SK-N-SH (cell line): ENCODE data around the gene TWNK. TPM values are rescaled to one million over a fixed set of nuclear protein-coding genes. Genes with fewer than 3 reads are reported as not detected.

Experiments
- CTCF ChIA-PET: fragments of 300-600, 350-600 bp; formaldehyde crosslinking; extraction: SDS; loops from one replicate; lab custom pipeline; 2021; lab: Yijun Ruan, JAX
- POLR2A ChIA-PET: fragments of 350-600 bp; sonication (Branson Sonifier 250); formaldehyde crosslinking; extraction: SDS; loops from one replicate; lab custom pipeline; 2020; ENCODE audit warnings: antibody characterized with exemption, inconsistent platforms; lab: Yijun Ruan, JAX
- DNase-seq: peaks from one replicate; pipeline ENCODE4 v3.0.0; 2012
- H2AFZ ChIP-seq: fragments of 200-600 bp; sonication (generic); 2 replicates; pipeline ENCODE4 v1.8.1; 2016; ENCODE audit warnings: antibody characterized with exemption, mild to moderate bottlenecking, low read depth
- H3F3A ChIP-seq: fragments of 200-600 bp; sonication (generic); replicated peaks from 2 replicates; pipeline ENCODE3; 2016; ENCODE audit warnings: antibody characterized with exemption, mild to moderate bottlenecking; ENCODE audit not compliant: insufficient read depth
- H3K27ac ChIP-seq, 2 experiments: fragments of 200-500 bp in 1 of 2; fragments of 200-600 bp in 1 of 2; sonication (Bioruptor generic) in 1 of 2; sonication (generic), shearing (Covaris generic) in 1 of 2; 2 replicates each; pipeline versions ENCODE4 v1.5.1 to v1.6.1; 2014 to 2016; ENCODE audit warnings: low read depth in 2 of 2, inconsistent platforms in 1 of 2, low read length in 1 of 2, mild to moderate bottlenecking in 1 of 2, mixed read lengths in 1 of 2
- H3K27me3 ChIP-seq: fragments of 200-600 bp; sonication (generic), shearing (Covaris generic); 2 replicates; pipeline ENCODE4 v1.6.1; 2016; ENCODE audit warnings: mixed run types; ENCODE audit not compliant: insufficient read depth
- H3K36me3 ChIP-seq, 2 experiments: fragments of 200-500 bp in 1 of 2; fragments of 200-600 bp in 1 of 2; sonication (Bioruptor generic) in 1 of 2; sonication (generic) in 1 of 2; replicated peaks in 1 of 2; 2 replicates each; pipeline versions ENCODE3 to v1.5.1; 2014 to 2016; ENCODE audit warnings: low read length in 1 of 2, mild to moderate bottlenecking in 1 of 2; ENCODE audit not compliant: insufficient read depth in 2 of 2, control insufficient read depth in 1 of 2
- H3K4me1 ChIP-seq, 2 experiments: fragments of 200-500 bp in 1 of 2; fragments of 200-600 bp in 1 of 2; sonication (Bioruptor generic) in 1 of 2; sonication (generic), shearing (Covaris generic) in 1 of 2; 2 replicates each; pipeline versions ENCODE4 v1.5.1 to v1.6.1; 2014 to 2016; ENCODE audit warnings: low read depth in 1 of 2, low read length in 1 of 2, mixed run types in 1 of 2; ENCODE audit not compliant: insufficient read depth in 2 of 2, control insufficient read depth in 1 of 2
- H3K4me2 ChIP-seq: fragments of 200-600 bp; sonication (generic), shearing (Covaris generic); 2 replicates; pipeline ENCODE4 v1.6.1; 2017; ENCODE audit warnings: mixed run types
- H3K4me3 ChIP-seq, 2 experiments: fragments of 200-500 bp in 1 of 2; fragments of 200-600 bp in 1 of 2; sonication (Bioruptor generic) in 1 of 2; sonication (generic), shearing (Covaris generic) in 1 of 2; 2 replicates each; pipeline versions ENCODE4 v1.5.1 to v1.8.1; 2014 to 2016; ENCODE audit warnings: low read depth in 2 of 2, inconsistent platforms in 1 of 2, low read length in 1 of 2, mild to moderate bottlenecking in 1 of 2, mixed read lengths in 1 of 2, moderate library complexity in 1 of 2
- H3K79me2 ChIP-seq: fragments of 200-600 bp; sonication (generic); 2 replicates; pipeline ENCODE4 v1.8.1; 2017; ENCODE audit warnings: mild to moderate bottlenecking; ENCODE audit not compliant: insufficient read depth
- H3K9ac ChIP-seq: fragments of 200-600 bp; sonication (generic); 2 replicates; pipeline ENCODE4 v1.6.1; 2017; ENCODE audit warnings: mixed run types
- H3K9me2 ChIP-seq: fragments of 200-600 bp; sonication (generic); 2 replicates; pipeline ENCODE4 v1.6.1; 2017; ENCODE audit warnings: mixed run types
- H3K9me3 ChIP-seq: fragments of 200-600 bp; sonication (generic); 2 replicates; pipeline ENCODE4 v1.6.1; 2017; ENCODE audit warnings: mixed run types, mild to moderate bottlenecking, moderate library complexity
- H4K20me1 ChIP-seq: fragments of 200-600 bp; sonication (generic); 2 replicates; pipeline ENCODE4 v1.6.1; 2017; ENCODE audit warnings: mild to moderate bottlenecking, mixed run types; ENCODE audit not compliant: insufficient read depth
- CHD2 ChIP-seq: fragments of 150-350 bp; IDR thresholded peaks from 2 replicates; pipeline ENCODE4 v1.6.1; 2018; ENCODE audit warnings: low read length; ENCODE audit not compliant: partially characterized antibody
- FOXJ3 ChIP-seq: sonication (generic); formaldehyde crosslinking; IDR thresholded peaks from 2 replicates; pipeline ENCODE4 v1.5.1; 2020; ENCODE audit warnings: mild to moderate bottlenecking, missing genetic modification reagents
- FOXM1 ChIP-seq: IDR thresholded peaks from 2 replicates; pipeline ENCODE4 v1.4.0; 2012; ENCODE audit warnings: low read depth, mild to moderate bottlenecking
- GATA2 ChIP-seq: sonication (generic); formaldehyde crosslinking; IDR thresholded peaks from 2 replicates; pipeline ENCODE4 v1.5.0; 2020; ENCODE audit warnings: mild to moderate bottlenecking, missing genetic modification reagents
- IRF3 ChIP-seq: fragments of 150-350 bp; IDR thresholded peaks from 2 replicates; pipeline ENCODE4 v1.6.1; 2016; ENCODE audit warnings: mild to moderate bottlenecking, low read depth, low read length
- MEF2A ChIP-seq: IDR thresholded peaks from 2 replicates; pipeline ENCODE4 v1.4.0; 2012; ENCODE audit warnings: low read depth, borderline replicate concordance
- RAD21 ChIP-seq: IDR thresholded peaks from 2 replicates; pipeline ENCODE4 v1.6.1; 2012; ENCODE audit warnings: mild to moderate bottlenecking, low read length
- RCOR1 ChIP-seq: fragments of 150-350 bp; IDR thresholded peaks from 2 replicates; pipeline ENCODE4 v1.6.1; 2017; ENCODE audit warnings: antibody characterized with exemption, low read length
- SMC3 ChIP-seq: IDR thresholded peaks from 2 replicates; pipeline ENCODE4 v1.6.1; 2012; ENCODE audit warnings: low read depth, low read length, improper control_type of control experiment
- TAF1 ChIP-seq: IDR thresholded peaks from 2 replicates; pipeline ENCODE4 v1.6.1; 2012; ENCODE audit warnings: low read depth, mild to moderate bottlenecking, low read length, moderate library complexity, borderline replicate concordance
- TCF12 ChIP-seq: IDR thresholded peaks from 2 replicates; pipeline ENCODE4 v1.4.0; 2012
- TEAD4 ChIP-seq: IDR thresholded peaks from 2 replicates; pipeline ENCODE4 v1.4.0; 2012; ENCODE audit warnings: mild to moderate bottlenecking, borderline replicate concordance; ENCODE audit not compliant: insufficient read depth
- WGBS: methylation state at CpG from one replicate; pipeline ENCODE4 v1.1.6; 2017; ENCODE audit warnings: low lambda C conversion rate; 5-methylcytosine and 5-hydroxymethylcytosine counted together
- polyA plus RNA-seq, 3 experiments: library from polyadenylated mRNA; depleted of rRNA; stranded (reverse); fragments of >200 nt; gene quantifications; 2 replicates each; pipeline ENCODE4 v1.2.3, GENCODE V29; 2012
- small RNA-seq, 7 experiments: library from RNA; depleted of rRNA; stranded (forward); fragments of <200 nt; gene quantifications; one replicate each; pipeline ENCODE3, GENCODE V24; 2012
- TF ChIP-seq, protein P1 (sequence below): fragments of 150-350 bp; IDR thresholded peaks from 2 replicates; pipeline ENCODE4 v1.6.1; 2017; ENCODE audit warnings: antibody characterized with exemption, low read length, low read depth, borderline replicate concordance
- TF ChIP-seq, protein P2 (sequence below): IDR thresholded peaks from 2 replicates; pipeline ENCODE4 v1.4.0; 2012; ENCODE audit warnings: low read depth, borderline replicate concordance

TWNK gene
- polyA plus RNA-seq, 1 of the 3 experiments (the other 2 are of a cell fraction): 16.4 TPM

DNA sequence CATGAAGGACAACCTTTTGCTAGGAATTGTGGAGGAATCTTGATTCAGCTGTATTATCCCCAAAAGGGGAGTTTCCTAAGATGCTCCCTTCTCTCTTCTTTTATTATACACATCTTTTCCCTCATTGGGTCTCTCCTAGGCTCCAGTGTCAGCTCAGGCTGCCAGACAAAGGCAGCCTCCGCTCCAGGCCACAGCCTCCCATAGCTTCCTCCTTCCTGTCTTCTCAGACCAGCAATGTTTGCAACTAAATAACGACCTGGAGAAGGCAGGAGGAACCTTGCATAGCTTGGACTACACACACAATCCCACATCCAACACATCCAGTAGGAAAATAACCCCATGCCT is 56.0 kb downstream of the TWNK start:
- no peaks in the 10 kb centered on the region for H3K9me2 ChIP-seq
- peaks cover 45% of the 10 kb centered on the region for H3F3A ChIP-seq
- H3K9ac ChIP-seq: peak overlapping the region; percentile 87
- H3K79me2 ChIP-seq: peaks cover 6% of the 10 kb centered on the region; the same call in 1 of the 2 replicates
- CTCF ChIA-PET: interaction anchor here (0.8 to 9.5 kb wide), 15 partner anchors 8 to 171 kb away, joined by 3 to 98 read pairs (median 15); partner anchors contain the start of genes KAZALD1, PDZD7 and SFXN3
- peak overlapping the region; percentile 53 to 68 for H3K4me3 ChIP-seq
- WGBS: 64% methylated on average over 2 of the region's 2 CpGs
- peaks cover 6 to 15% of the 10 kb centered on the region in 2 experiments for H3K36me3 ChIP-seq
- POLR2A ChIA-PET: interaction anchor here (0.5 to 2.1 kb wide), 16 partner anchors 8 to 773 kb away, joined by 3 to 16 read pairs (median 4); partner anchors contain the start of genes PDZD7 and SFXN3
- TF ChIP-seq MEF2A: no peak
- no peak for TF ChIP-seq SMC3
- TF ChIP-seq RCOR1: no peak
- TF ChIP-seq RAD21: no peak
- no peak for TF ChIP-seq FOXM1
- no peak for TF ChIP-seq CHD2
- TF ChIP-seq, protein P1, sequence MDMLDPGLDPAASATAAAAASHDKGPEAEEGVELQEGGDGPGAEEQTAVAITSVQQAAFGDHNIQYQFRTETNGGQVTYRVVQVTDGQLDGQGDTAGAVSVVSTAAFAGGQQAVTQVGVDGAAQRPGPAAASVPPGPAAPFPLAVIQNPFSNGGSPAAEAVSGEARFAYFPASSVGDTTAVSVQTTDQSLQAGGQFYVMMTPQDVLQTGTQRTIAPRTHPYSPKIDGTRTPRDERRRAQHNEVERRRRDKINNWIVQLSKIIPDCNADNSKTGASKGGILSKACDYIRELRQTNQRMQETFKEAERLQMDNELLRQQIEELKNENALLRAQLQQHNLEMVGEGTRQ: no peak
- no peak for TF ChIP-seq TAF1
- TF ChIP-seq FOXJ3 (CRISPR knock-in tag): no peak
- no peak for TF ChIP-seq TCF12
- no peak for TF ChIP-seq IRF3
- no peak for TF ChIP-seq TEAD4
- TF ChIP-seq, protein P2, sequence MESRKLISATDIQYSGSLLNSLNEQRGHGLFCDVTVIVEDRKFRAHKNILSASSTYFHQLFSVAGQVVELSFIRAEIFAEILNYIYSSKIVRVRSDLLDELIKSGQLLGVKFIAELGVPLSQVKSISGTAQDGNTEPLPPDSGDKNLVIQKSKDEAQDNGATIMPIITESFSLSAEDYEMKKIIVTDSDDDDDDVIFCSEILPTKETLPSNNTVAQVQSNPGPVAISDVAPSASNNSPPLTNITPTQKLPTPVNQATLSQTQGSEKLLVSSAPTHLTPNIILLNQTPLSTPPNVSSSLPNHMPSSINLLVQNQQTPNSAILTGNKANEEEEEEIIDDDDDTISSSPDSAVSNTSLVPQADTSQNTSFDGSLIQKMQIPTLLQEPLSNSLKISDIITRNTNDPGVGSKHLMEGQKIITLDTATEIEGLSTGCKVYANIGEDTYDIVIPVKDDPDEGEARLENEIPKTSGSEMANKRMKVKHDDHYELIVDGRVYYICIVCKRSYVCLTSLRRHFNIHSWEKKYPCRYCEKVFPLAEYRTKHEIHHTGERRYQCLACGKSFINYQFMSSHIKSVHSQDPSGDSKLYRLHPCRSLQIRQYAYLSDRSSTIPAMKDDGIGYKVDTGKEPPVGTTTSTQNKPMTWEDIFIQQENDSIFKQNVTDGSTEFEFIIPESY: no peak
- TF ChIP-seq GATA2: no peak
- peak overlapping the region; percentile 92 for H3K4me2 ChIP-seq
- peak overlapping the region; percentile 91 for H2AFZ ChIP-seq
- no peaks in the 10 kb centered on the region for H4K20me1 ChIP-seq
- H3K9me3 ChIP-seq: no peaks in the 10 kb centered on the region
- peak overlapping the region; percentile 91 to 97 for H3K27ac ChIP-seq
- peaks cover 10 to 18% of the 10 kb centered on the region in 2 experiments for H3K4me1 ChIP-seq
- no peak for DNase-seq
- no peaks in the 10 kb centered on the region for H3K27me3 ChIP-seq

Small RNA genes within 50 kb of the gene (small RNA-seq; reads per million reads assigned to genes)
- gene MIR608: 0 to 0.21 (median 0) reads per million in 7 experiments

Other genes with a start within 250 kb of the TWNK start
- not detected in 2 replicates for gene PAX2, start 242.0 kb upstream of the TWNK start, polyA plus RNA-seq (2012; rRNA removed)
- 6.3 and 7.5 TPM in 2 replicates for gene SLF2, start 74.6 kb upstream of the TWNK start, polyA plus RNA-seq (2012; rRNA removed)
- 15.0 and 16.2 TPM in 2 replicates for gene SEMA4G, start 18.0 kb upstream of the TWNK start, polyA plus RNA-seq (2012; rRNA removed)
- 173 and 208 TPM in 2 replicates for gene MRPL43, start within 50 bp of the TWNK start, polyA plus RNA-seq (2012; rRNA removed)
- gene LZTS2, start 12.3 kb downstream of the TWNK start, polyA plus RNA-seq (2012; rRNA removed): 50.6 and 52.2 TPM in 2 replicates
- 1.9 and 2.3 TPM in 2 replicates for gene PDZD7, start 43.6 kb downstream of the TWNK start, polyA plus RNA-seq (2012; rRNA removed)
- gene SFXN3, start 43.7 kb downstream of the TWNK start, polyA plus RNA-seq (2012; rRNA removed): 142 and 229 TPM in 2 replicates
- 1.9 and 3.0 TPM in 2 replicates for gene KAZALD1, start 74.4 kb downstream of the TWNK start, polyA plus RNA-seq (2012; rRNA removed)
- gene TLX1, start 143.8 kb downstream of the TWNK start, polyA plus RNA-seq (2012; rRNA removed): 0.02 TPM in 1 of 2 replicates, not detected in the other
- gene LBX1, start 241.9 kb downstream of the TWNK start, polyA plus RNA-seq (2012; rRNA removed): not detected in 2 replicates